Middle frontal gyrus (tissue), 1 donor: ENCODE results near the gene CLDN25.
A peak's percentile ranks its signal among the peaks of the same experiment; 100 is the strongest.
"Not testable (repeated sequence)": the region's sequence is repeated elsewhere in the genome, so short reads cannot be mapped to it uniquely, and the experiment has no call there.

Source experiments
- DNase-seq: peaks from one replicate; pipeline ENCODE4 v3.0.0-alpha.2; 2015; ENCODE audit warnings: low spot score; ENCODE audit errors: extremely low spot score

CLDN25 gene

GRCh38 chr11:113779496-113779895 lies at the start of gene CLDN25:
CLDN25 (plus strand) TSS chr11:113779796; CDS start chr11:113779796, 0 bp downstream.
- no peak for DNase-seq

DNA sequence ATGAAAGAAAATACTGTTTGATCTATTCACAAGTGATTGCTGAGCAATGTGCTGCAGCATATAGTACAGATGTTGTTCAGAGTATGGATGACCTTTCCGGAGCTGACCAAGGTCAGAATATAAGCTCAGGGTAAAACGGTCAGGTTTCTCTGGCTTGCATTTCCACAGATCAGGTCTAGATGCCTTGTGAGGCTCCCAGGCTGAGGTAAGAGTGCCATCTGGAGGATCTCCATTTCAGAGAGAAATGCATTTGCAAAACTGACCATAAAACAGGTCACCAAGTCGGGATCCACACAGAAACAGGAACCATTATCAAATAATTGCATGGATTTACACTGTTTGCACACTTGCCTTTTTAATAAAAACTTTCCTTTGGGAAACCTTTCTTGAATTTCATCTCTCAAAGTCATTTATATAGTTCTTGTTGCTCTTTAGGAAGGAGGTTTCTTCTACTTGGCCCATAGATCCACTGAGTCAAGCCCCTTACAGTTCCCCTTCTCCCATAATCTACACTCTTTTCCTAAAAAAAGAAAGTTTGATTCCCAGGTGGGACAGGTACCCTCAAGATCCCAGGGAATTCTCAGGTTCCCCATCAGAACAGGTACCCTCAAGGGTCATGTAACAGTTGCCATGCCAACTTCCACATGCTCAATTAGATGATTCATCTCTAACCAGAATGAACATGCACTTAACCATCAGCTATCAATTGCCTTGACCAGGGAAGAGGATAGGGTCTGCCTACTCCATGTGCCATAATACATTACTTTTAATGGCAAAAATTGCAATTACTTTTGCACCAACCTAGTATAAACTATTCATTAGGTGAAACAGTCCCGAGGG lies 48.5 kb upstream of the CLDN25 start:
- peak; percentile 45 for DNase-seq

- DNase-seq, result no peak
Measured at GRCh38 chr11:113732092-113732491, 47.5 kb upstream of the CLDN25 start.

GRCh38 chr11:113736323-113736722 lies 43.3 kb upstream of the CLDN25 start:
- DNase-seq, result no peak

DNA sequence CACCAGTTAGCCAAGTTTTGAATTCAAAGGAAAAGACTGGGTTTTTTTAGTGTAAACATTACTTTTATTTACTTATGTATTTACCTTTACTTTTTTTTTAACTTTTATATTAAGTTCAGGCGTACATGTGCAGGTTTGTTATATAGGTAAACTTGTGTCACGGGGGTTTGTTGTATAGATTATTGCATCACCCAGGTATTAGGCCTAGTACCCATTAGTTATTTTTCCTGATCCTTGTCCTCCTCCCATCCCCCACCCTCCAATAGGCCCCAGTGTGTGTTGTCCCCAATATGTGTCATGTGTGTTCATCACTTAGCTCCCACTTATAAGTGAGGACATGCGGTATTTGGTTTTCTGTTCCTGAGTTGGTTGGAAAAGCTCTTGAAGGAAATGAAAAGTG lies 26.7 kb upstream of the CLDN25 start:
- no peak for DNase-seq

- DNase-seq, result no peak
Measured at GRCh38 chr11:113760241-113760640, 19.4 kb upstream of the CLDN25 start.

GRCh38 chr11:113763040-113763439 lies 16.6 kb upstream of the CLDN25 start:
- DNase-seq, result not testable (repeated sequence)

- no peak for DNase-seq
Measured at GRCh38 chr11:113764527-113765219, 14.9 kb upstream of the CLDN25 start.

GRCh38 chr11:113771964-113772363 lies 7.6 kb upstream of the CLDN25 start:
- DNase-seq, result no peak

DNA sequence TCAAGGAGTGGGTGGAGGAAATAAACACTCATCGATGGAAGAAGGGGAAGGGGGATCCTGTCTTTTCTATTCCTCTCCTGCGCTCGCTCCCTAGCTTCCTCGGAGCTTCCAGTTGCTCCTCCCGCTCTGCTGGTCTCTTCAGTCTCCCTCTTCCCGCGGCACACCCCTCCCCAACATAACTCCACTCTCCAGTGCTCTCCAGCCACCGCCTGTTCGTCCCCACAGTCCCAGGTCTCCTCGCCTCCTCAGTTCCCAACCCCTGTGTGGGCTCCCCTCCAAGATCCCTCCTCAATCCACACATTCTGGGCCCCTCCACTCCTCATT lies 6.5 kb upstream of the CLDN25 start:
- DNase-seq, result no peak

GRCh38 chr11:113773416-113774173 lies 6.0 kb upstream of the CLDN25 start, which contains the start of gene ZW10:
ZW10 (minus strand) TSS chr11:113773692; CDS start chr11:113773666, 26 bp downstream.
- DNase-seq, result peak; percentile 92

DNA sequence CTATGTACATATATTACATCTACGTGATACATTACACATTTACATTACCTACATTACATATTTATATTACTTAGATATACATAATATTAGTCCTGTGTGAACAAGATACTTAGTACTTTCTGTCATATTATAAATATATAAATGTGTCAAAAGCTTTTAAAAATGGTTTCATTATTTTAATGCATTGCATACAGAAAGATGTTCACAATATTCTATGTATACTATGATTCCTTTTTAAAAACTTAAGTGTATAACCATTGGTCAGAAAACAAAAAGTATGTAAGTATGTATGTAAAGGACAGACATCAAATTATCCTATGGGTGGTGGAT lies 5.5 kb upstream of the CLDN25 start:
- DNase-seq, result no peak

GRCh38 chr11:113778111-113778910 lies 1.3 kb upstream of the CLDN25 start:
- DNase-seq, result peak; percentile 71

DNA sequence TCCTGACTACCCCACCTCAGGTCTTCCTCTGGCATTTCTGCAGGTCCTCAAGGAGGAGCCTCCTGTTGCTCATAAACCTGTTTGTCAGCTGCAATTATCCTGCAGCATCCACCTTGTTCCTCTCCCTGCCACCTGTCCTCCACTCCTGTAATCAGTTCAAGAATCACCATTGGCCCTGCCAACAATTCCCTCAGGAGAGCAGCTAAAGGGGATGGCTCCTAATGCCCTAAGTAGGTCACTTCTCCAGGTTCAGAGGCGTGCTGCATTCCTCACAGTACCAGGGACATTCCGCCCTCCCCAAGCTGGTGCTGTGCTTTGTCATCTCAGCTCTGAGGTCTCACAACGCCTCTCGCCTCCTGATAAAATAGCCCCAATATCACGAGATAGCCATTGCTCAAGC lies 2.1 kb downstream of the CLDN25 start:
- DNase-seq, result no peak

DNA sequence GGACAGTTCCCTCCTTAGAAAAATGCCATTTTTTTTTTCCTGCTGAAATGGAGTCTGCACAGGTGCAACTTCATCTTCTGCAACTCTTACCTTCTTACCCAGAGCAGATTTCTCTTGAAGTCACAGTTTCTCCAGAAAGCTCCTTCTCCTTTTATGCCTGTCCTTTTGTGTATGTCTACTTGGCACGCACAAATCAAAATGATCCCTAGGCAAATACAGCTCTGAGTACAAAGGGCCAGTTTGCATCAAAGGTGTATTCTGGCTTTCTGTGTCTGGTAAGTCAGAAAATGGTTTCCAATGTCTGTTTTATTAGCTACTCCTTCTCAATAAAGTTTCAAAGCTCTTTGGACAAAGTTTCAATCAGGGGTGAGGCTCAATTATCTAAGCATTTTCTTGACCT lies 2.5 kb downstream of the CLDN25 start:
- no peak for DNase-seq

GRCh38 chr11:113789016-113789415 lies 9.4 kb downstream of the CLDN25 start:
- DNase-seq, result not testable (repeated sequence)

DNA sequence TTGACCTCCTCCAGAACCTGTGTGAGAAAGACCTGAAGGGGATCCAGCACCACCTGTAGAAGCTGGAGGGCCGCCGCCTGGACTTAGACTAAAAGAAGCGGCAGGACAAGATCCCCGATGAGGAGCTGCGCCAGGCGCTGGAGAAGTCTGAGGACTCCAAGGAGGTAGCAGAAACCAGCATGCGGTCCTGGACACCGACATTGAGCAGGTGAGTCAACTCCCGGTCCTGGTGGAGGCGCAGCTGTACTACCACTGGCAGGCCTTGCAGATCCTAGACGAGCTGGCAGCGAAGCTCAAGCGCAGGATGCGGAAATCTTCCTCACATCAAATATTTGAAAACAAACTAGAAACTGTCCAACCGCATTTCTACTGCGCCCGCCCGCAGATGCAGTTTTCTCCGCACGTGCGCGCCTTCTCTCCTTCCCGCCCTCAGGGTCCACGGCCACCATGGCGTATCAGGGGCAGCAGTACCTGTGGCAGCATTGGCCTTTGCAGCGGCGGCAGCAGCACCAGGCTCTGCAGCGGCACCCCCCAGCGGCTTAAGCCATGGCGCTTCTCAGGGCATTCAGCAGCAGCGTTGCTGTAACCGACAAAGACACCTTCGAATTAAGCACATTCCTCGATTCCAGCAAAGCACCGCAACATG lies 10.2 kb downstream of the CLDN25 start:
- DNase-seq, result no peak

- peak; percentile 65 for DNase-seq
Measured at GRCh38 chr11:113796663-113797259, 17.2 kb downstream of the CLDN25 start.

DNA sequence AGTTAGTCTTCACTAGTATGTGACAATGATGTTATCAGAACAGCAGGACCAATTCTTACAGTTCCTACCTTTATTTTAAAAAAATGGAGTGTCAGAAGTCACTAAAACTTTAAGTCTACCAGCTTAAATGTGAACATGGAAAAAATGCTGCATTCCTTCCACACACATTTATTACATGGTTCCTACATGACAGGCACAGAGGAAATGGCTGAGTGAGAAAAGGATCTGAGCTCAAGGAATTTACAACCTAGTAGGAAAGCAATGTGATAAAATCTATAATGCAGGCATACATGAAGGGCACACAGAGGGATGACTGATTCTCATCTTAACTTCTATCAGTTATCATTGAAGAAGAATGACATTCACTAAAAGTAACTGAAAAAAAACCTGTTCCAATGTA lies 23.0 kb downstream of the CLDN25 start:
- DNase-seq, result no peak

DNA sequence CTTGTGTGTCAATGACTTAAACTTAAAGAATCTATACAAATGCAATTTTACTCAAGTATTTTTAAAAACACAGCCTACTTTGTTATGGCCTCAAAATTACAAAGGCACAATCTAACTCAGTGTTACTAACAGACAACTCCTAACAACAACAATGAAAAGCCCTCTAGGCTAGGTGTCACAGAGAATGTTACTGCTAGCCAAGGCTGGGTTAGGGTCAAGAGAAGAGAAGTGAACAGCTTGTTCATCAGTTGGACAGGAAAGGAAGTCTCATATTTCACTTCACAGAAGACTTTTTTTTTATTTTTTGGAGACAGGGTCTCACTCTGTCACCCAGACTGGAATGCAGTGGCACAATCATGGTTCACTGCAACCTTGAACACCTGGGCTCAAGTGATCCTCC lies 26.0 kb downstream of the CLDN25 start:
- DNase-seq, result no peak
